Non-pigmented ciliary epithelial cell (primary cell): ENCODE results near the gene MGMT.

ENCODE experiments used
- DNase-seq: peaks from one replicate; pipeline ENCODE4 v3.0.0-alpha.2; 2010; ENCODE audit warnings: low read depth

MGMT gene

DNA sequence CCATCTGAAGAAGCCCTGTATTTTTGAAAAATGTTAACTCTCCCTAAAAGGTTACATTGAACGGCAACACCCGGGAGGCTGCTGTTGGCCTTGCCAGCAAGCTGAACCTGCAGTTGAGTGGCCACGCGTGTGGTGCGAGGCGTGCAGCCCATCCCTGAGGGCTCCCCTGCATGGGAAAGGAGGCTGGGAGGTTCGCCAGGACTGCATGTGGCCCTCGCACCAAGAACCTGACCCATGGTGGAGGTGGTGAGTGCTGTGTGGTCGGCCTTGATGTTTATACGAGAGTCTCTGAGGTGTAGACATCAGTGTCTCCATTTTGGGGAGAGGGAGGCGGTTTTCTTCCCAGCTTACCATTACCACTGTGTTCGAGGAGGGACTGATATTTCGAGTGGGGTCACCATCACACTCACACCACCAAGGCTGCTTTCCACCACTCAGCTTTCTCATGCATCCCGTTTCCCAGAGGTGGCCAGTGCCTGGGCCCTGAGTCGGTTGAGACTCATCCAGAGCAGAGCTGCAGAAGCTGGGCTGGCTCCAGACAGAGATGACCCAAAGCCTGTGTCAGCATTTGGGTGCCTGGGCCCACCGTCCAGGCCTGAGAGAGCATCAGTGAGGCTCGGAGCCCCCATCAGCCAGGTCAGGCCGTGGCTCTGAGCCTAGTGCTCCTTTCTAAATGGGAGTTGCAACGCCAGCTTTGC lies 274.4 kb downstream of the MGMT start:
- DNase-seq: no peak

- no peak for DNase-seq
Observed at GRCh38 chr10:129741978-129742741, 275.1 kb downstream of the MGMT start.

GRCh38 chr10:129742742-129743550 lies 275.9 kb downstream of the MGMT start:
- DNase-seq: no peak

- DNase-seq: no peak
Observed at GRCh38 chr10:129743738-129744133, 276.7 kb downstream of the MGMT start.

DNA sequence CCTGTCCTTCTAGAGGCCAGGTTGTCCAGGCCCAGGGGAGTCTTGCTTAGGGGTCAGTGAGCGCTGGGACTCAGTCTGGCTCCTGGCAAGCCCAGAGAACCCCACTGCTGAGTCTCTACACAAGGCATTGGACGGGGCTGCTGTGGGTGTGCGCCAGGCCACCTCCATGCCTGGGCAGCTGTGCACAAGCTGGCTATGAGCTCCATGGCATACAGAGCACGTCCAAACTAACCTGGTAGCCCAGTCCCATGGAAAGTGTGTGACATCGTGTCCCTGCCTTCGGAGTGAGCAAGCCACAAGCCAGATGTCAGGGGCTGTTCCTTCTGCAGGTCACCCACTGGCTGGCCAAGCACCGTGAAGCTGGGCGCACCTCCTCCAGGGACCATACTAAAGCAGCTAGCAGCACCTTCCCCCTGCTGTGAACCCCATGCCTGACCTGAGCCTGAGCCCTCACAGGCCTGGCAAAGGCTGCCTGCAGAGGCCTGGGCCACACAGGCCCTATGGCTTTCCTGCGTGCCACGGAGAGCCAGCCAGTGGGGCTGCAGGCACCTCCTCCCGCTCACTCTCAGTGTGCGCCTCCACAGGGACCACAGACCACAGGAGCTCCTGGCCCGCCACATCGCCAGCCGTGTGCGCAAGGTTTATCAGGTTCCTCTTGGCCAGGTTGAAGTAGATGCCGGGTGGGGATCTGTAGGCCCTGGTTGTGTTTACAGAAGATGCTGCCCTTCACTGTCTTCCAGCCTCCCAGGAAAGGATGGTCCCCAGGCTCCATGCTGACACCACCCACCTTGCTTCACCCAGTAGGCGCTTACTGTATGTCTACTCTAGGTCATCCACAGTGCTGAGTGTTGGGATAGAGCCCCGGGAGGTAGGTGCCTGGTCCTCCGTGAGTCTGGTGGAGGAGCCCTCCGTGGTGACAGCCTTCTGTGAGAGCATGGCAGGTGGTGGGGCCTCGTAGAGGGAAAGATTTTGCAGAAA lies 277.4 kb downstream of the MGMT start:
- DNase-seq: no peak

DNA sequence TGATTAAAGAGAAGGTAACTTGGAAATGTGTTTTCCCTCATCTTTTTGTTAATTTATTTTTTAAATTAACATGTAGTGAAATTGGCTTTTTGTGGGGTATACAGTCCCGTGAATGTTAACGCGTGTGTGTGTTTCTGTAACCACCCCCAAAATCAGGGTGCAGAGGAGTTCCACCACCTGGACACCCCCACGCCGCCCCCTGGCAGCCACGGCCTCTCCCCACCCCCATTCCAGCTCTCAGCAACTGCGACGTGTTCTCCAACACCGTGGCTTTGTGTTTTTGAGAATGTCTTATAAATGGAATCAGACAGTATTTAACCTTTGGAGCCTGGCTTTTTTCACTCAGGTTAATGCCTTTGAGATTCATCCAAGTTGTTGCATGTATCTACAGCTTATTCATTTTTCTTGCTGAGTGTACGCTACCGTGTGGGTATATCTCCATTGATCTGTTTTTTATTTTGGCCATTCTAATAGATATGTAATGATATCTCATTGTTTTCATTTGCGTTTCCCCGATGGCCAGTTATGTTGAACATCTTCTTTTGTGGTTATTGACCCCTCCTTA lies 278.2 kb downstream of the MGMT start:
- DNase-seq: no peak

DNA sequence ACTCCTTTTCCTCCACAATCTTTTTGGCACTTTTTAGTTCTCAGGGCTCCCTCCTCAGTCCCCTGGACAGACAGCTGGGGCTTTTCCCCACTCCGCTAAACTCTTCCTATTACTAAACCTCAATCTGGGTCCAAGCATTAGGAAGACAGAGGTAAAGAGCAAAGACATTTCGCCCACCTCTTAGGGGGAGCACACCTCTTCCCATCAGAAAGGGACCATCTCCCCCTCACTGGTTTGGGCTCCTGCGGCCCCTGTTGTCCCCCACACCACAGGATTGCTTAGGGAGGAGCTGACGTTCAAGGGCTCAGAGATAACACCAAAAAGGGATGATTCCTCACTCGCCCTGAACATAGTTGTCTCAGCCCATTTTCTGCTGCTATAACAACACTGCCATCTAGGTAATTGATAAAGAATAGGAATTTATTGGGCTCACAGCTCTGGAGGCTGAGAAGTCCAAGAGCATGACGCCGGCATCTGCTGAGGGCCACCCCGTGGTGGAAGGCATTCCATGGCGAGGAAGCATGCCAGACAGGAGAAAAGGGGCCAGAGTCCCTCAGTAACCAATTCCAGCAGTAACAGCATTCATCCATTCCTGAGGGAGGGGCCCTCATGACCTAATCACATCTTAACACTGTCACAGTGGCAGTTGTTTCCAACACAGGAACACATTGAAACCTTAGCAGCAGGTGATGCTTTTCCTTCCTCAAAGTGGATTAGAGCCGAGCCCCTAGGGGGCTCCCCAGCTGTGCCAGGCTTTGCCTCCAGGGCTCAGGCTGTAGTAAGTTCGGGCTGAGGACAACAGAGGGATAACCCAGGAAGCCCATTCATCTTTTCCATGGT lies 287.4 kb downstream of the MGMT start:
- no peak for DNase-seq

DNA sequence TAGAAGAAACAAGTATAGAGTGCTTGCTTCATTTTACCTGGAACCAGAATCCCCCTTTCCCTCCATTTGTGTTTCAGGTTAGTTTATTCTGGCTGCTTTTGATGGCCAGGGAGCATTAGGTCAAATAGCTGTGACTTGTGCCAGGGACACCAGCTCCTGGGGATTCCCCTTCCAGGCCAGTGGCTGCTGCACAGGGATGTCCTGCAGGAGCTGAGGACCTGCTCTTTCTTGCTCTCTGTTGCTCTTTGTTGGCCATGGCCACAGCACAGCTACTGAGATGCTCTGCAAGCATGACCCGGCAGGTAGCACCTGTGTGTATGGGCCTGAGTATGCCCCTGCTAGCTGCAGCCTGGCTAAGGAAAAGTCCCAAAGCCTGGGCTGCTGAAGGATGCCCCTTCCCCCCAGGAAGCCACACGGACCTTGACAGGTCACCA lies 288.1 kb downstream of the MGMT start:
- DNase-seq: no peak

DNA sequence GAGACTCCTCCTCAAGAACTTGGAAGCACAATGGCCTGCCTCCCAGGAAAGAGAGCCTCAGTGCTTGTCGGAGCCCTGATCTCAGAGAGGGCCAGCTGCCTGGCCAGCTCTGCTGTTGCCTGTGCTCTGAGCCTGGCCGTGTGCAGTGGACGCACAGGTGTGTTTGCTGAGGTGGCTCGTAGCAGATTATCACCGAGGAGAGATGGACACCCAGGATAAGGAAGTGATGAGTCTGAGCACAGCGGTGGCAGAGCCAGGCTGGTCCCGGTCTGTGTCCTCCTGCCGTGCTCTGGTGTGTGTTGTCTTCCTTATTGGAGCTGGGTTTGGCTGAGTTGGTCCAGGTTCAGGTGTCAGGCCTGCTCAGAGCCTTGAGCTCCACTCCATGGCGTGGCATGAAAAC lies 288.6 kb downstream of the MGMT start:
- no peak for DNase-seq

- DNase-seq: no peak
Observed at GRCh38 chr10:129756912-129757901, 290.2 kb downstream of the MGMT start.

- DNase-seq: no peak
Observed at GRCh38 chr10:129758207-129759021, 291.4 kb downstream of the MGMT start.

DNA sequence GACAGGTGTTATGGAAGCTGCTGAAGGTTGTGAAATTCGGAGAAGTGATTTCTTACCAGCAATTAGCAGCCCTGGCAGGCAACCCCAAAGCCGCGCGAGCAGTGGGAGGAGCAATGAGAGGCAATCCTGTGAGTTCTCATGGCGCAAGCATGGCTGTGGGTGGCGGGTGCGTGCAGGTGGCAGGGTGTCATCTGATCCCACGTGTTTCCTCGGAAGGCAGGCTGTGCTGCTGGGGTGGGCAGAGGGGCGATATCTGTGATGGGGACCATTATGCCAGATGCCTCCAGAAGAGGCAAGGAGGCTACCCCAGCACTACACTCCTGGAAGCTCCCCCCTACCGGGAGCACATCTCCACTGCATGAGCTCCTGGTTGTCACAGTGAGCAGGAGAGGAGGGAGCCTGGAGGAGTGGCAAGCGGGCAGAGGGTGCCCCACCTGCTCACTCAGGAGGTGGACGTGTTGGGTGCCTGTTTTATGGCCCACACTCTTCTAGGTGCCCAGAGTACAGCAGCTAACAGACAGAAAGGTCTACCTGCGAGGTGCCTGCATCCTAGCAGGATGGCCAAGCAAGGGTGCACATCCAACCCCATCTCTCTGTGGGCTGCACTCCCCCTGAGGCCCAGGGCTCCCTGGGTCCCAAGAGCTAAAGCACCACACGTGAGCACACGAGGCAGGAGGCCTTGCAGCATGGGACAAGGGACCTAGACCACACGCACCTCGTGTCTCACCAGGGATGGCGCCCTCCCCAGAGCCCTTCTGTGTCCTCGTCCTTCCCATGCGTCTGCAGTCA lies 292.4 kb downstream of the MGMT start:
- DNase-seq: no peak

DNA sequence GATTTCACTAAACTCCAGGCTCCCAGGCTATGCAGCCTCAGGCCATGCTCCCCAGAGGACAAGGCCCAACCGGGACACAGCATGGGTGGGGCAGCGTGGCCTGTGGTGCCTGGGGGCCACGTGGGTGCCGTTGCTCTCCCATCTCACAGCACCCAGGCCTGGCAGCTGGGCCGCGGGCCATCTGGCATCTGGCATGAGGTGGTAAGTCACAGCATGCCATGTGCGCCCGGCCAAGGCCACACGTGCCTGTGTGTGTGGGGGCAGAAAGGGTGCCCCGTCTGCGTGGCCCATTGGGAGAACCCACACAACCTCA lies 292.9 kb downstream of the MGMT start:
- no peak for DNase-seq

DNA sequence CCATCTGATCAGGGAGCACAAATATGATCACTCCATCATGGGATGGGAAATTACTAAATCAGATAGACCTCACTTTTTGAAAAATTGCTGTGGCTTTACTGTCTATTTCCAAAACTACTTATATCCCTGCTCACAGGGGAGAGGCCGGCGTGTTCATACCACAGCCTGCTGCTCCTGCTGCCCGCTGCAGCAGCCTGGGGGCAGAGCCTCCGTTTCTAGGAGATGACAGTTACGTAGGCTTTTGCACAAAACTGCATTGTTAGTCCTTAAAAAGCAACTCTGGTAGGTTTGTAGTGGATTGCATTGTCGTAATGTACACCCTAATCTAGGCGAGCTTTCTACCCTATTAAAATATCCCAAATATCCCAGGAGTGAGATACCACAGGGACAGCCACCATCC lies 293.4 kb downstream of the MGMT start:
- DNase-seq: no peak

GRCh38 chr10:129761197-129761972 lies 294.3 kb downstream of the MGMT start:
- no peak for DNase-seq
